GM19455 (cell line): ENCODE data around the gene SRGAP2.
"Not testable (repeated sequence)": the region's sequence is repeated elsewhere in the genome, so short reads cannot be mapped to it uniquely, and the experiment has no call there.

Experiments used
- ATAC-seq: cut with Tn5 transposase; IDR thresholded peaks from one replicate; pipeline ENCODE4 v1.9.1; 2021; ENCODE audit not compliant: unreplicated experiment

The SRGAP2 gene

DNA sequence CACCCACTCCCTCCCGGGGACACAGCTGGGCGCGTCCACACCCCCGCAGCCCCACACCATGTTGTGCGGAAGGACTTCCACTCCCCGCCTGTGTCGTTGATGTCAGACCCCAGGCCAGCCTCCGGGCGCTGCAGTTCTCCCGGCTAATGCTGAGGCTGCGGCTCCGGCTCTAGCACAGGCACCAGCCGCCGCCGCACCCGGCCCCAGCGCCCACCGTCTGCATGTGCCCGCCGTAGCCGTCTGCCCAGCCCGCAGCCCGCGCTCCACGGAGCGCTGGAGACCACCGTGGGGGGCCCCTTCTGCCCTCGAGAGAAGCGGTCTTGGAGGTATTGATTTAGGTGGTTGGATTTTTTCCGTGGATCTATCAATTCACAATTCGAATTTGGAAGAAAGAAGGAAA, 2.2 kb downstream of the SRGAP2 start:
- ATAC-seq: not testable (repeated sequence)

DNA sequence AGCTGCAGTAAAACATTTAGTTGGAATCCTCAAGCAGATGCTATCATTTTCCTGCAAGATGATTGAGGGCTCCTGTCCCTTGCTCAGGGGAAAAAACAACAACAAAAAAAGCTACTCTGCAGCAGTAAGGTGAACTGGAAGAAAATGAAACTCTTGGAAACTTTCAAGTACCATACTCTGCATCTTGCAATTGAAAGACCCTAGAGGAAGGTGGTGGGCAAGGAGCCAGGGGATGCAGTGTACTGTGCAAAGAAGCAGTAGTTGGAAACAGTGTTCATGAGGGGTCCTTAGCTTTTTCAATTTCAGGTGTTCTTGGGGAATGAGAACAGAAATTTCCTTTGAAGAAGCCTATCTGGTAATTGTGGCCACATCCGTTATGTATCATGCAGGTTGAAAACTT, 7.5 kb downstream of the SRGAP2 start:
- not testable (repeated sequence) for ATAC-seq

DNA sequence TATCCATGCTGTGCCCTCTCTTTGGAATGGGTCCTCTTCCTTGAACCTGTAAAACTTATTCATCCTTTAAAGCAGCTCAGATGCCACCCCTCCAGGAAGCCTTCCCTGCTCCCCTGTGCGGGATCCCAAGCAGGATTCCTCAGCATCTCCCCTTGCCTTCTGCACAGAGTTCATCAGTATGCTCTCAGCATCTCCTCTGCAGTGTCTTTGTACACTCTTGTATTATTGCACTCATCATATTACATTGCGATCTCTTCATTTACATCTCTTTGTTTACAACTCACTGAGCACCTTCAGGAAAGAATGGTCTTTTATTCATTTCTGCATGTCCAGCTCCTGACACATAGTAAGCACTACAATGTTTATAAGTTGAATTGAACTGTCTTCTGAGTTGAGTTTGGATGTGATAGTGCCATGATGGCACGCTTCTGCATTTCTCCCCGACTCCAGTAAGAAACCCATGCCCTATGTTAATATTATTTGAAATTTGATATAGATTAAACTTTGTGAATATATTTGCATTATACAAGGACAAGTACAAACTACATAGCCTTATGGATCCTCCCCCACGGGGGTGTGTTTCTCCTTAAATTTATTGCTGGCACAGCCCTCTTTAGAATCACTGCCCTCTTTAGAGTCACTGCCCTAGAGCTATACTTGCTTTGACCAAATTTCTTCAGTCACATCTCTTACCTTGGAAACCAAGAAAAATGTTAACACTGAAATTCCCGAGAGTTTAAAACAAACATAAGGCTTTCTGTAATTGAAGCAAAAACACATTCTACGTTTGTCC, 12.5 kb downstream of the SRGAP2 start:
- ATAC-seq: not testable (repeated sequence)

DNA sequence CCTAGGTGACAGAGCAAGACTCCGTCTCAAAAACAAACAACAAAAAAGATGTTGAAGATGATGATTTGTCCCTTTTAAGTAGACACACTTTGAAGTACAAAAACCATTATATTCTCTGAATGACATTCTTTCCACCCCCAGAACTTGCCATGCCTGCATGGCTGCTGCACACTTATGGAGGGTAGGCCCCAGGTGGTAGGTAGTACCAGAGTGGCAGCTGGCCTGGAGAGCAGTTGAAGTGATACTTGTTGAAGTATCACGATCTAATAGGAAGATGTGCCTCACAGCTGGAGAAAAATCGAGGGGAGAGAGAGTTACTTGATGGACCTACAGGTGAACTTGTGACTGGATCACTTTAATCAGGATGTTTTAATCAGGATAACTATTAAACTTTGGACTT, 14.9 kb downstream of the SRGAP2 start:
- not testable (repeated sequence) for ATAC-seq

DNA sequence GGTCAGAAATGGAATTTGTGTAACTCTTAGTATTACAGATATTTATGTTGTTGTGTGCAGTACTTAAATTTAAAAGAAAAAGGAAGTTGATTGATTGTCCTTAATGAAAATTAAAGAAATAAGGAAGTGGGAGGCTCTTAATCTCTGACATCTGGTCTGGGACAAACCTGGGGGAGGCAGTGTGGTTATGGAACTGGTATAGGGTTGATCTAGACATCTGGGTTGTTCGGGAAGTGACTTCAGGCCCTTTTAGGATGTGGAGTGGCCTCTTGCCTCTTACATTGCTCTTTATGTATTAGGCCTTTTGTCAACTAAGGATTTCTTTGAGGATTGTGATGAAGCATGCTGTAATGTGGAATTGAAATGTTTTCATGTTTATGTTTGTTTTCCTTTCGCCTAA, 15.4 kb downstream of the SRGAP2 start:
- not testable (repeated sequence) for ATAC-seq

DNA sequence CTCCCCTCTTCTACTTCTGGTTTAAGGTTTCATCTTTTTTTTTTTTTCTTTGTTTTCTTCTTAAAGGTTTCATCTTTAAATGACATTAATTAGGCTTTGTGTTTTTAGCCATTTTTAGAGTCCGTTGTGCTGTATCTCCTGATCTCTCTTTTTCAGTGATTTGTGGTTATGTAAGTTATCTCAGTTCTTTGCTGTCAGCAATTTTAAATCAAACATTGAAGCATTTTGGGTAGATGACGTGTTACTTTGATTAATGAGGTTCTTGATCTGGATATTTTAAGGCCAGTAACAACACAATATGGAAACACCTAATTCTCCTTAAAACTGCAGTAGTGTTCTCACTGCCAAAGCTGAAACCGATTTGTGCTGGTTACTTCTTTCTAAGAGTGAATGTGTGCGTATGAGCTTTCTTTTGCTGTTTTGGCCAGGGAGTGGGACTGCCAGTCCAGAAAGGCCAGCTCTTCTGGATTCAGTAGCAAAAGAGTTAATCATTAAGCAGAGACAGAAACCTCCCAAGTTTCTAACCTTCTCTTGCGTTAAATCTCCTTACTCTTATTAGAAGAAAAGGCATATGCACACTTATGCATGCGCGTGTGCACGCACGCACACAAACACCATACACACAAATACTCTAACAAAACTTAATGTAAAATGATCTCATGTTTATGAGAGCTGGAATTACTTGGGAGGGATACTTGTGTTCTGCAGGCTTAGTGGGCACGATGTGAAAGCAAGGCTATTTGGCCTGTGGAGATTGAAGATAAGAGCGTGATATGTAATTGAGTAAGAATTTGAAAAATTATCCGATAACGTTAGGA, 16.4 kb downstream of the SRGAP2 start:
- ATAC-seq: not testable (repeated sequence)

DNA sequence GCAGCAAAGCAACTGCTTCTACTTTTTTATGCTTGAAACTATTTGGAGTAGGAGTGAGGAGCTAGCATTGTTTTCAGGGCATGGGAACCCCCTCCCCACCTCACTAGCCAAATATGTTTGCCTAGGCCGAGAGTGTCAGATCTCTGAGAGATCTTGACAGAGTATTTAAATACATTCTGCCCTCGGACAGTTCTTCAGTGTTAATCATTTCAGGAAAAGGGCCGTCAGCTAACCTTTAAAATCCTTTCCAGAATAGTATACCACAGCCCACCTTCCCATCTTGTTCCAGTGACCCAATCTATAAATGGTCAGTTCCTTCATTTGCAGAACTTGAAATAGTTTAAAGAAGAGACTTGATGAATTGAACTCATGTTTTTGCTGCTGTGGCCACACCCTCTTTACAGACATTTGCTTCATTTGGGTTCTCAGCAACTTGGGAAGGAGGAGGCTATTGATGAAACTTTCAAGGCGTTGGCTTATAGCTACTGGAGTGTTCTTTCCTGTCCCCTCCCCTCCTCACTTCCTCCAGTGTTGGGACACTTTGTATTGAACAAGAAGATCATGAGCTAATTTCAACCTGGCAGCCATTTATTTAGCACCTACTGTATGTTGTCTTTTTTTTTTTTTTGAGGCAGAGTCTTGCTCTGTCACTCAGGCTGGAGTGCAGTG, 17.1 kb downstream of the SRGAP2 start:
- not testable (repeated sequence) for ATAC-seq

DNA sequence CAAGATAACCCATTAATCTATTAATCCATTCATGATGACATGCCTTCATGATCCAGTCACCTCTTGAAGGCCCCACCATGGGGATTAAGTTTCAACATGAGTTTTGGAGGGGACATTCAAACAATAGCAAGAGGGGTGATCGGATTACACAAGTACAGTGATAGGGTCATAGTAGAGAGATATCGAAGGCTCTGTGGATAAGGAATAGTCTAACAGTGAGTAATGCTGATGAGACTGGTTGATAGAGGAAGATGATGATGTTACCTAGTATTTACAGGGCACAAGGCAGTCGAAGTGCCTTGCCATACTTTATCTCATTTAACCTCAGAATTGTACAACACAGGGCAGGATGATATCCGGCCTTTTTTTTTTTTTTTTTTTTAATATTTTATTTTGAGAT, 18.2 kb downstream of the SRGAP2 start:
- ATAC-seq: not testable (repeated sequence)

DNA sequence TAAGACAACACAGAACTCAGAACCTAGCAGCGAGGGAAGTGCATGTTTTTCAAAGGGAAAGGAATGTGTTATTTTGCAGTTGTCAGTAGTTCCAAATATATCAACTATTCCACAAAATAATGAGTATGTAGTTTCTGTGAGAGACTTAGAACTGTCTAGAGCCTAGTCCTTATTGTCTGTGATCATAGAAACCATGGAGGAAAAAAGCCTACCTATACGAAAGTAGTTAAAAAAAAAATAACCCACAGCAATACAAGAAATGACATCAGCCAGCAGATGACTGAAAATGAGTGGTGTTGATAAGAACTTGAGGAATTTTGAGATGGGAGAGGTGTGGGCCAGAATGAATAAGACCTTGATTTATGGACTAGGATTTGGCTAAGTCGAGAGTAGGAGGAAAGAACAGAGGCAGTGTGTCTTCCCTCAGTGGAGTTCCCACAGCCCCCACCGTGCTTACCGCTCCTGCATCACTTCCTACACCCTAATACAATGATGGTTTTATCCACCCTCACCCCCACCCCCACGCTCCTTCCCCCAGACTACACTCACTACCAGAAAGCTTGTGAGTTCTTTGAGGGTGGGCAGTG, 20.9 kb downstream of the SRGAP2 start:
- ATAC-seq: not testable (repeated sequence)

DNA sequence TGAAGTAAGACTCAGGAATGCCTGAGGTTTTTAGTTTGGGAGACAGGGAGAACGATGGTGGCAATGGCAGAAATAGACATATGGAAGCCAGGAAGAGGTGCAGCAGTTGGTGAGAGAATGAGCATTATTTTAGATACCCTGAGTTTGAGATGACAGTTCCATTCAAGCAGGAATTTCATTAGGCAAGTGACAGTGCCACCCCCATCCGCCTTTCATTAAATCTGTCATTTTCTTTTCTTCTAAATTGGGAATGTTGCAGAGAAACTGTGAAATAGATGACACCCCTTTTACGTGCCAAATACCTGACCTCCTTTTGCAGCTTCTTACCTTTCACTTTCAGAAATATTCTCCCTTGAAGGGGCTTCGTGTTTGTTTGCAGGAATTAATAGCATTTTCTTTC, 22.0 kb downstream of the SRGAP2 start:
- ATAC-seq: not testable (repeated sequence)

DNA sequence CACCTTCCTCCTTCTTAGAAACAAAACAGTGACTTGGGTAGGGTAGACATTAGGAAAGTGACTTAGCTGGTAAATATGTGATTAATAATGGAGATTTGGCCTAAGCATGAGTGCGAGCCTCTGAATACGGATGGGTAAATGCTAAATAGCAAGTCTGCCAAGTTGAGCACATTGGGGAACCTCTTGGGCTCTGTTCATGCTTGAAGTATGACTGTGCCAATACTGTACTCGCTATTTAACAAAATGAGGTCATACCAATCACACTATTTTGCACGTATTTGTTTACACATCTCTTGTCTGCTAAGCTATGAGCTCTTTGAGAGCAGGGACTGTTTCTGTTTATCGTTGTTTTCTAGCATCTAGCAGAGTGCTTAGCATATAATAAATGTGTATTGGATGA, 23.5 kb downstream of the SRGAP2 start:
- ATAC-seq: not testable (repeated sequence)

DNA sequence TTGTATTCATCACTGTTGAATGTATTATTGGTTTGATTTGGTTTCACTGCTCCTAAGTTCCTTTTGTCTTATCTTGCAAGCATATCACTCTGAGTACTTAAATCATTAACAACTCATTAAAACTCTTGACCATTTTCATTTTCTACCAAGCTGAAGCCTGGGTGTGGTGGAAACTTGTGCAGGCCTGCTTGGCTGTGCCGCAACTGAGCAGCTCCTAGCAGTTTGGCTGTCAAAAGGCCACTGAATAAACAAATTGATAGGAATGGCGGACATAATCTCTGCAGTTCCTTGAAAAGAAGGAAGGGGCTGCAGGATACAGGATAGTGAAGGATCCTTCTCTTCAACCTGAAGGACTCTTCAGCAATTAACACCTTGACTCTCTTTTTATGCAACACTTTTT, 25.9 kb downstream of the SRGAP2 start:
- not testable (repeated sequence) for ATAC-seq

DNA sequence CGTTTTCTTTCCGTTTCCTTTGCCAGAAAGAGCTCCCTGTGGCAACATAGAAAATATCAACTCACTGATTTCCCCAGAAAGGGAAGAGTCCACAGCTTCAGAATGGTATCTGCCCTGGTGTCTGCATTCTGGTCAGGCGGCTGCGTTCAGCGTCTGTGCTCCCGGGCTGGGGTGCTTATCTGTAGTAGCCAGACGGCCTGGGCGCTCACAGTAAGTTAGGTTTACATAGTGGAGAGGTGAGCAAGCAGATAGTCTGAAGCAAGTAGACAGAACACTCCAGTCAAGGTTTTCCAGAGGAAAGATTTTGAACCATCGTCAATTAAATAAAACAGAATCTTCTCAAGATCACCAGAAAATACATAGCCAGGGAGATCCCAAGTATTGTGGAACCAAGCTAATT, 28.6 kb downstream of the SRGAP2 start:
- ATAC-seq: not testable (repeated sequence)

DNA sequence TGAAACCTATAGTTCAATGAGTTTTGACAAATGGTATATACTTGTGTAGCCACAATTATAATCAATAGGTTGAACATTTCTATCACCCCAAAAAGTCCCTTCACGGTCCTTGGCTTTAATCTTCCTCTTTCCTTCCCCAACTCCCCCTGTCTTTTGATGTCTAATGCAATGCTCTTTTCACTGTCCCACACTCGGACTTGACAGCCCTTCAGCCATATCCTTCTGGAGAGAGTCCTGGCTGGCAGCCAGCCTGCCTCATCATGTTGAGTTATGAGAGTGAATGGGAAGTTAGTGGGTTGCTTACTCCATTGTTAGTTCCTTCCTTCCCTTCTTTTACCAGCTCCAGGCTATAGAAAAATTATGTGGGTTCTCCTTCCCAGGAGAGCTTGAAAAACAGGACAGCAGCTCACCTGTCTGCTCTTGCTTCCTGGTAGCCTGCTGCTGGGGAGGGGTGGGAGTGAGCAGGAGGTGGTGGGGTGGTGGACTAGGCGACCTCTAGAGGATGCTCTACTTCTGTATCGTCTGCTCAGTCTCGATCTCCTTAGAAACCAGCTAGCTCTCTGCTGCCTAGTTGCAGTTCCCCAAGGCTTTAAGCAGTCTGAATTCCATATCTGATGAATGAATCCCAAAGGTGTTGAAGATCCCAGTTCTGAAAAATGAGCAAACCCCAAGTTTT, 29.8 kb downstream of the SRGAP2 start:
- ATAC-seq: not testable (repeated sequence)

DNA sequence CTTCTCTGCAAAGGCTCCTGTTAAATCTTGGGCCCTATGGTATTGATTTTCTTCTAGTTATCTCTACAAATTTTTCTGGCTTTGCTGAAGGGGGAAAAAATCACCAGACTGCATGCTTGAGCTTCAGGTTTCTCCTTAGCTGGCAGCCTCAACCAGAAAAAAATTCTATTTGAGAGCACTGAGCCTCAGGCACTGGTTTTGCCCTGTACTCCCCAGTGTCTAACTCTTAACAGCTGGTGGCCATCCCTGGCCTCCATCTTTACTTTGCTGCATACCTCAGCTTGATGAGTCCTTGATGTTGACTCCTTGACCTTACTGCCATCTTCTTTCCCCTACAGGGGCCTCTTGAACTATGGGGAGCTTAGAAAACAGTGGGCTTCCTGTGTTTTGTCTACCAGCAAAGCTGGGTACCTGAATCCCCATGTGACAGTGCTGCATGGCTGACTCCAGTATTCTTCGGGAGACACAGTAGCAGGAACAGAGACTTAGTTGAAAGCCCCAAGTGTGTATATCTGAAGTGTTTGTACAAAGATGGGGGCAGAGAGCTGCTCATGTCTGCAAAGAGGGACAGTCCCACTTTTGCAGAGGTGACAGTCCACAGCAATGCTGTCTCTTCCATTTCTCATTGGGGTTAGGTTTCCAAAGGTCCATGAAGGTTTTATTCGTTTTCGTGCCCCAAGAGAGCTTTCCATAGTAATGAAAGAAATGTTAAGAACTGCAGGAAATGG, 31.0 kb downstream of the SRGAP2 start:
- ATAC-seq: not testable (repeated sequence)

DNA sequence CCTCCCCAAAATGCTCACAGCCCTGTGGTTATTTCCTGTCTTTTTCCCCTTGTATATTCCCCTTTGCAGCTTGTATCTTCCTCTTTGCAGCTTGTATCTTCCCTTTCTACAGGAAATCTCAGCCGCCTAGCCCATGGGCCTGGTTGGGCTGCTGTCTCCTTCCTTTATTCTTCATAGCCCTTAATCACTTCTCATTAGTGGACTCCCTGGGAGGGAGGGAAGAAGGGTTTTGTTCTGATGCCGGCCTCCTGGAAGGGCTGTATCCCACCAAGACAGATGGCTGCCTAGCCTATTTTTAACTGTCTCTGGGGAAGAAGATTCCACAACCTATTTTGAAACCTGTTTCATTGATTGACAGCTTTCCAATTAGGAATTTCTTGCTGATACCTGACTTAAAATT, 31.8 kb downstream of the SRGAP2 start:
- not testable (repeated sequence) for ATAC-seq

DNA sequence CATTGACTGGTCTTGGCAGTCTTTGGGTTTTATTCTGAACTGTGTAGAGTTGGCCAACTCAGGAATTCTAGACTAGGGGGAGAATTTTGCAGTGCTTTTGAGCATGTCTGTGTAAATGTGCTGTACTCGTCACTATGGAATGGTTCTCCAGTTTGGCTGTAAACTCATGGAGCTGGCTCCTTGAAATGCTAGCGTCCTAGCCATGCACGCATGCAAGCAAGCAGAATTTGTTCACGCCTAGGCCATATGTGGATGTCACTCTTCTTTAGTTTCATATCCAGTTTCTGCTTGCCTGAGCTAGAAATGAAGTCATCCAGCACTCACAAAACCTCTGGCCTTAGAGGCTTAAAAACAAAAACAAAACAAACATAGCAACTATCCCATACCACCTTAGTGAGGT, 36.9 kb downstream of the SRGAP2 start:
- ATAC-seq: not testable (repeated sequence)

DNA sequence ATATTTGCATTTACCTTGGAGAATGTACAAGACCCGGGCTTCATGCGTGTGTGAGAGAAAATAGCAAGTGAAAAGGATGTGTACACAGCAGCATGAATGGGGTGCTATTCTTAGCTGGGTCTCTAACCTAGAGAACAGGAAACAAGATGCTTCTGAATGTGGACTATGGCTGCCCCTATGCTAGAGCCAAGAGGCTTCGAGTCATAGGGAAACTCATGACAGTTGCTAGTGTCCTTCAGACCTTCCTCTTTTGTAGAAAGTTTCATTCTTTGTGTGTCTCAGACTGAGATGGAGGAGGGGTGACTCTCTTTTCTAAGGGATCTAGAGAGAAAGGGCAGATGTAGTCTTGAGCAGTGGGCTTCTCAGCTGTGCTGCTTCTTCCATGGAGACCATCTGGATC, 40.0 kb downstream of the SRGAP2 start:
- peak; percentile 98 for ATAC-seq

DNA sequence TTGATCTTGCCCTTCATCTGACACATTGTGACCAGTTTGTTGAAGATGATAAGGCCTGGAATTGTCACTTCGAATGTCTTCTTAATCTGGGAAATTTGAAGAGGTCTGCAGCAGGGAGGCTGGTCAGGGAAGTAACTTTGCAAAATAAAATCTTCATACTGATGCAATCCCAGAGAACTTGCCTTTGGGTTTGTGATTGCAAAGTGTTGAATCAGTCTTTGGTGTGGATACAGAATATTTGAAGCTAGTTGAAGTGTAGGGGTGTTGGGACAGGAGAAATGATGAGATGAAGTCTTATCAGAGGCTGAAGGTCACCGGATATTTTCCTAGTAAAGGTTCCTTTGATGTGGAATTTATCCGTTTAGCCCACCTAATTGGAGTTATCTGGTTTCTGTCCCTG, 42.1 kb downstream of the SRGAP2 start:
- ATAC-seq: not testable (repeated sequence)
